Panc1 (cell line): ENCODE measurements around the gene CYP1B1. TPM values are rescaled to one million over a fixed set of nuclear protein-coding genes. Genes with fewer than 3 reads are reported as not detected.
"Not testable (repeated sequence)": the region's sequence is repeated elsewhere in the genome, so short reads cannot be mapped to it uniquely, and the experiment has no call there.

Experiments
- ATAC-seq: fragments of 200-7000 bp; cut with Tn5 transposase; 2 replicates; pipeline ENCODE4 v1.9.1; 2020; ENCODE audit warnings: mild to moderate bottlenecking, moderate library complexity
- BruUV-seq: library from RNA; stranded (reverse); fragments of 400-500 nt; replicated peaks from 2 replicates; lab custom pipeline; 2021; lab: Mats Ljungman, UMichigan
- CTCF ChIA-PET: fragments of 300-600 bp; sonication (Branson Sonifier 250); formaldehyde crosslinking; loops from one replicate; lab custom pipeline; 2022; ENCODE audit warnings: antibody characterized with exemption; lab: Charles Lee
- POLR2A ChIA-PET: fragments of 300-600 bp; sonication (Branson Sonifier 250); formaldehyde crosslinking; loops from one replicate; lab custom pipeline; 2022; ENCODE audit warnings: antibody characterized with exemption; lab: Charles Lee
- DNase-seq: peaks from one replicate; pipeline ENCODE4 v3.0.0-alpha.2; 2010; ENCODE audit warnings: low read depth, low spot score
- H3K27ac ChIP-seq: 2 replicates; pipeline ENCODE4 v1.5.1; 2011; ENCODE audit warnings: mild to moderate bottlenecking, low read length, inconsistent platforms
- H3K27me3 ChIP-seq: fragments of 200-500 bp; sonication (Bioruptor generic); 2 replicates; pipeline ENCODE4 v1.6.0; 2014; ENCODE audit warnings: low read length, inconsistent platforms; ENCODE audit not compliant: control insufficient read depth, insufficient read depth
- H3K36me3 ChIP-seq: fragments of 200-500 bp; sonication (Bioruptor generic); 2 replicates; pipeline ENCODE4 v1.5.1; 2014; ENCODE audit warnings: inconsistent platforms, mild to moderate bottlenecking, low read length, moderate library complexity; ENCODE audit not compliant: control insufficient read depth, insufficient read depth
- H3K4me1 ChIP-seq: 2 replicates; pipeline ENCODE4 v1.5.1; 2011; ENCODE audit warnings: inconsistent platforms, mild to moderate bottlenecking, low read length, moderate library complexity; ENCODE audit not compliant: control insufficient read depth, insufficient read depth
- H3K4me3 ChIP-seq, 2 experiments: 2 replicates each; pipeline ENCODE4 v1.5.1; 2011 to 2012; ENCODE audit warnings: low read depth in 2 of 2, low read length in 2 of 2, mild to moderate bottlenecking in 2 of 2, inconsistent platforms in 1 of 2, moderate library complexity in 1 of 2
- H3K9me3 ChIP-seq: fragments of 200-500 bp; sonication (Bioruptor generic); 2 replicates; pipeline ENCODE4 v1.5.1; 2014; ENCODE audit warnings: low read depth, mild to moderate bottlenecking, inconsistent platforms, low read length, moderate library complexity; ENCODE audit not compliant: control insufficient read depth, insufficient read depth
- CTCF ChIP-seq: fragments of 450-650 bp; IDR thresholded peaks from 2 replicates; pipeline ENCODE4 v1.5.1; 2017; ENCODE audit warnings: mild to moderate bottlenecking
- POLR2AphosphoS5 ChIP-seq: IDR thresholded peaks from 2 replicates; pipeline ENCODE4 v1.6.1; 2012; ENCODE audit warnings: mild to moderate bottlenecking, low read depth, low read length, moderate library complexity
- REST ChIP-seq, 2 experiments: IDR thresholded peaks; 2 replicates each; pipeline ENCODE4 v1.6.1; 2011 to 2012; ENCODE audit warnings: low read depth in 2 of 2, control low read depth in 1 of 2, low read length in 1 of 2, mild to moderate bottlenecking in 1 of 2, moderate library complexity in 1 of 2; ENCODE audit not compliant: insufficient read depth in 1 of 2
- SIN3A ChIP-seq: IDR thresholded peaks from 2 replicates; pipeline ENCODE4 v1.6.1; 2012; ENCODE audit warnings: low read depth, mild to moderate bottlenecking, low read length, moderate library complexity, borderline replicate concordance; ENCODE audit not compliant: insufficient read depth
- TCF7L2 ChIP-seq: IDR thresholded peaks from 2 replicates; pipeline ENCODE4 v1.6.1; 2011; ENCODE audit warnings: mild to moderate bottlenecking, low read depth, low read length, inconsistent platforms
- in situ Hi-C: cut with HindIII; loops from 2 replicates; pipeline ENCODE4 v1.10.0; 2016; ENCODE audit warnings: low sequenced_read_pairs, low pct_unique_long_range_greater_than_20kb
- intact Hi-C: fragments of 100-400 bp; cut with micrococcal nuclease; formaldehyde crosslinking; loops from one replicate; pipeline ENCODE4 v1.10.0; 2022; ENCODE audit not compliant: unreplicated experiment
- total RNA-seq: library from RNA; stranded (reverse); gene quantifications from one replicate; pipeline ENCODE4 v1.2.1, GENCODE V29; 2021; ENCODE audit not compliant: unreplicated experiment

The CYP1B1 gene
- total RNA-seq, 1 experiment from 2014 or later: 86.7 TPM

- Histone ChIP-seq H3K36me3 (no peaks in the 10 kb centered on the region), H3K27ac (no peak overlapping the region), H3K4me3 (no peak overlapping the region), H3K27me3 (peaks cover 6% of the 10 kb centered on the region; the same call in 1 of the 2 replicates), H3K4me1 (no peaks in the 10 kb centered on the region), H3K9me3 (no peaks in the 10 kb centered on the region)
- POLR2A ChIA-PET: no interaction called here
- in situ Hi-C loops (no loop called here), intact Hi-C loops (no loop called here)
- ATAC-seq (no peak), DNase-seq (no peak)
- TF ChIP-seq CTCF (no peak), POLR2AphosphoS5 (no peak)
- BruUV-seq: no TSS peak
- CTCF ChIA-PET: no interaction called here
These were observed 49.1 kb downstream of the CYP1B1 start for GRCh38 chr2:38026846-38027245.

- BruUV-seq: no TSS peak
- intact Hi-C loops: no loop called here
- Histone ChIP-seq H3K27ac (no peak overlapping the region), H3K4me1 (no peaks in the 10 kb centered on the region), H3K9me3 (no peaks in the 10 kb centered on the region), H3K27me3 (peaks cover 4% of the 10 kb centered on the region; the same call in 1 of the 2 replicates), H3K4me3 (no peak overlapping the region), H3K36me3 (no peaks in the 10 kb centered on the region)
- in situ Hi-C loops: no loop called here
- CTCF ChIA-PET: no interaction called here
- DNase-seq (no peak), ATAC-seq (no peak)
- POLR2A ChIA-PET: no interaction called here
- no peak for TF ChIP-seq POLR2AphosphoS5
- TF ChIP-seq CTCF: no peak
- no peak for TF ChIP-seq TCF7L2
- TF ChIP-seq REST (IDR thresholded peaks at IDR 0.05; ENCODE audit: insufficient read depth in 1 of 2, low read depth in 2 of 2, low read length in 1 of 2): no peak
- no peak for TF ChIP-seq SIN3A
These were observed 54.4 kb downstream of the CYP1B1 start for GRCh38 chr2:38021589-38021988.

DNA sequence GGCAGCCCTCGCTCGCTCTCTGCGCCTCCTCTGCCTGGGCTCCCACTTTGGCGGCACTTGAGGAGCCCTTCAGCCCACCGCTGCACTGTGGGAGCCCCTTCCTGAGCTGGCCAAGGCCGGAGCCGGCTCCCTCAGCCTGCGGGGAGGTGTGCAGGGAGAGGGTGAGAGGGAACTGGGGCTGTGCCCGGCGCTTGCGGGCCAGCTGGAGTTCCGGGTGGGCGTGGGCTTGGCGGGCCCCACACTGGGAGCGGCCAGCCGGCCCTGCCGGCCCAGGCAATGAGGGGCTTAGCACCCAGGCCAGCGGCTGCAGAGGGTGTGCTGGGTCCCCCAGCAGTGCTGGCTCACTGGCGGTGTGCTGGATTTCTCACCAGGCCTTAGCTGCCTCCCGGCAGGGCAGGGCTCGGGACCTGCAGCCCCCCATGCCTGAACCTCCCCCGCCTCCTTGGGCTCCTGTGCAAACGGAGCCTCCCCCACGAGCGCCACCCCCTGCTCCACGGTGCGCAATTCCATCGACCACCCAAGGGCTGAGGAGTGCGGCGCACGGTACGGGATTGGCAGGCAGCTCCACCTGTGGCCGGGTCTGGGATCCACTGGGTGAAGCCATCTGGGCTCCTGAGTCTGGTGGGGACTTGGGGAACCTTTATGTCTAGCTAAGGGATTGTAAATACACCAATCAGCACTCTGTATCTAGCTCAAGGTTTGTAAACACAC is 55.4 kb downstream of the CYP1B1 start:
- BruUV-seq, H3K9me3 ChIP-seq, H3K4me1 ChIP-seq, DNase-seq, in situ Hi-C loops, POLR2A ChIA-PET, H3K27me3 ChIP-seq, intact Hi-C loops, ATAC-seq, H3K36me3 ChIP-seq, H3K4me3 ChIP-seq, H3K27ac ChIP-seq: not testable (repeated sequence)
- CTCF ChIA-PET: interaction anchor here (0.6 kb wide), 1 partner anchor 11 kb away, joined by 5 read pairs; no protein-coding TSS in a partner anchor
